Epithelial cell of proximal tubule (primary cell): ENCODE measurements around the gene SPRY1. TPM values are rescaled to one million over a fixed set of nuclear protein-coding genes. Genes with fewer than 3 reads are reported as not detected.

ENCODE experiments used
- DNase-seq: peaks from one replicate; pipeline ENCODE4 v3.0.0-alpha.2; 2011; ENCODE audit warnings: low read depth
- H3K4me3 ChIP-seq: 2 replicates; pipeline ENCODE4 v1.5.1; 2011; ENCODE audit warnings: low read depth, mild to moderate bottlenecking, low read length
- total RNA-seq: library from RNA; depleted of rRNA; stranded (reverse); fragments of >200 nt; gene quantifications from 2 replicates; pipeline ENCODE4 v1.2.3, GENCODE V29; 2015
- TF ChIP-seq, protein P1 (sequence below): conservative IDR thresholded peaks from 2 replicates; pipeline ENCODE4 v1.5.1; 2012; ENCODE audit warnings: low read depth, mild to moderate bottlenecking, low read length

The SPRY1 gene
- total RNA-seq, 1 donor from 2014 or later, result 14.8 TPM

DNA sequence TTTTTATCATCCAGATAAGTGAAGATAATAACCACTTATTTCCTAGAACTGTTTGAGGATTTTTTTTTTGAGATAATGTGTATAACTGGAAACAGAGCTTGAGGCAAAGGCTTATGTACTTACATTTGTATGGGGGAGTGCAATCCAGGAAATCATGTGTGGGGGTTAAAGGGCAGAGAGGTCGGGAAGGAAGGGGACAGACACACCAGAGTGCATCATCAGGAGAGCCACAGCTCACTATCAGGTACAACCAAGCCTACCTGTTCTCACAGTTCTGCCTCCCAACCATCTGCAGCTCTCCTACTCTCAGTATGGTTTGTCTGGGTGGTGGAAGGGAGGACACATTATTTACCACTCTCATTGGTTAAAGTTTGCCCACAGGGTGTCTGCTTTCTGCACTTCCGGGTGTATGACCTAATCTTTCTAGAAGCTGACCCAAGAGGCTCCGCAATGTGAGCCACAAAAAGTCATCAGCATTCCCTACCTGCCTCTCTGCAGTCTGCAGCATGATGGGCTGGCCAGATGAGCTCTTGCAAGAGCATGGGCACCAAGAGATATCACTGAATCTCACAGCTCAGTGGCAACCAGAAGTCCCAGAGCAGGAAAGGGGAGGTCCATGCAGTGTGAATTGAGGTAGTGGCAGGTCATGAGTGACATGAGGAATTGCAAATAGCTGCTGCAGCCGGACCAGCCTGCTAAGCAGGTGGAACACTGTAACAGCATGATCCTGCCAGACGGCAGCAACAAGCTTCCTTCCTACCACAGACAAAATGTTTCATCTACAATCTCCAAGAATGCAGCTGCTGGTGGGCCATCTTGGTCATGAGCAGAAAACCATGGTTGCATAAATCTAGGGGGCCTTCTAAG is 36.9 kb upstream of the SPRY1 start:
- TF ChIP-seq, protein P1, sequence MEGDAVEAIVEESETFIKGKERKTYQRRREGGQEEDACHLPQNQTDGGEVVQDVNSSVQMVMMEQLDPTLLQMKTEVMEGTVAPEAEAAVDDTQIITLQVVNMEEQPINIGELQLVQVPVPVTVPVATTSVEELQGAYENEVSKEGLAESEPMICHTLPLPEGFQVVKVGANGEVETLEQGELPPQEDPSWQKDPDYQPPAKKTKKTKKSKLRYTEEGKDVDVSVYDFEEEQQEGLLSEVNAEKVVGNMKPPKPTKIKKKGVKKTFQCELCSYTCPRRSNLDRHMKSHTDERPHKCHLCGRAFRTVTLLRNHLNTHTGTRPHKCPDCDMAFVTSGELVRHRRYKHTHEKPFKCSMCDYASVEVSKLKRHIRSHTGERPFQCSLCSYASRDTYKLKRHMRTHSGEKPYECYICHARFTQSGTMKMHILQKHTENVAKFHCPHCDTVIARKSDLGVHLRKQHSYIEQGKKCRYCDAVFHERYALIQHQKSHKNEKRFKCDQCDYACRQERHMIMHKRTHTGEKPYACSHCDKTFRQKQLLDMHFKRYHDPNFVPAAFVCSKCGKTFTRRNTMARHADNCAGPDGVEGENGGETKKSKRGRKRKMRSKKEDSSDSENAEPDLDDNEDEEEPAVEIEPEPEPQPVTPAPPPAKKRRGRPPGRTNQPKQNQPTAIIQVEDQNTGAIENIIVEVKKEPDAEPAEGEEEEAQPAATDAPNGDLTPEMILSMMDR, result no peak
- DNase-seq, result no peak
- H3K4me3 ChIP-seq, result no peak overlapping the region

DNA sequence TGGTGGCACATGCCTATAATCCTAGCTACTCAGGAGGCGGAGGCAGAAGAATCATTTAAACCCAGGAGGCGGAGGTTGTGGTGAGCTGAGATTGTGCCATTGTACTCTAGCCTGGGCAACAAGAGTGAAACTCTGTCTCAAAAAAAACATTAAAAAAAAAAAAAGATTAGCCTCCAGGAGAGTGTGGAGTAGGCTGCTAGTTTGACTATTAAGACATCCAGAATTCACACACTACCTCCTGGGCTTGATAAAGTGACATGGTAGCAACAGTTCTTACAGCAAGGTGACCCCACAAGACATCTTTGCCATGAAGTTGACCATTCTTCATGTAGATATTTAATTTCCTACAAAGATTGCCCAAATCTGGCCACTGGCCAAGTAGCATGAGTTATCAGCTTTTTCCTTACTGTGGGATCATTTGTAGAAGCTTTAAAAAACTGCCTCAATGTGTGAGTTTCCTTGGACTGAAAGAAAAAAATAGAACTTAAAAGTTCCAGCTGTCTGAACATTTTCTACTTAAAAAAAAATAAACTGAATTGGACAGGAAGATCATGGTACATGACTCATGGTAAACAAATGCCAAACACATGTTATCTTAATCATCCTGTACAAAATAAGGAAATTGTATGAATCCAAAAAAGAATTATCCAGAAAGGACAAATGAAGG is 35.3 kb upstream of the SPRY1 start:
- DNase-seq, result no peak
- TF ChIP-seq, protein P1, result no peak

DNA sequence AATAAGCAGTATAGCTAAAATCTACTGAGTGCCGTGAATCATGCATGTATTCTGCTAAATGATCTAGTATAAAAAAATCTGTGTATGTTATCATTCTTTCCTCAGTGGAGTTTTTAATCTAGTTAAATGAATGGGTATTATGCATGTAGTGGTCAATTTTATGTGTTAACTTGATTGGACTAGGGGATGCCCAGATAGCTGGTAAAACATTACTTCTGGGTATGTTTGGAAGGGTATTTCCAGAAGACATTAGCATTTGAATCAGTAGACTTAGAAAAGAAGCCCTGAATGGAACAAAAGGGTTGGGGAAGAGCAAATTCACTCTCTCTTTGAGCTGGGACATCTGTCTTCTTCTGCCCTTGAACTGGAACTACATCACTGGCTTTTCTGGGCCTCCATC is 34.5 kb upstream of the SPRY1 start:
- H3K4me3 ChIP-seq, result no peak overlapping the region
- TF ChIP-seq, protein P1, result no peak
- DNase-seq, result no peak

More for the DNA sequence above, 35.3 kb upstream of the SPRY1 start:
- no peak overlapping the region for H3K4me3 ChIP-seq

DNA sequence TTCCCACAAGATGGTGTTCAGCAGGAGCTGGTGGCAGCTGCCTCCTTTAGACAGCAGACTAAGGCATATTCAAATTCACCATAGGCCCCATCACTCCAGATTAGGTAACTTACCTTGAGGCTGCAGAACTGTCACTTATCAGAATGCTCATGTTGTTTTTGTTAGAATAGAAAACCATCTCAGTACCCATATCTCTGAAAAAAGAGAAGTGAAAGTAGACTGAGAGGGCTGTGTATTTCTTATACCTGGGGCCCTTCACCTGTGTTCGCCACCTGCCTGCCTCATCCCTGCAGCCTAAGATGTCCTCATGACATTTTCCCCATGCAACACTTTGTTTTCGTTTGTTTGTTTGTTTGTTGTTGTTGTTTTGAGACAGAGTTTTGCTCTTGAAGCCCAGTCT is 32.9 kb upstream of the SPRY1 start:
- no peak for DNase-seq
- TF ChIP-seq, protein P1, result no peak
- no peak overlapping the region for H3K4me3 ChIP-seq

DNA sequence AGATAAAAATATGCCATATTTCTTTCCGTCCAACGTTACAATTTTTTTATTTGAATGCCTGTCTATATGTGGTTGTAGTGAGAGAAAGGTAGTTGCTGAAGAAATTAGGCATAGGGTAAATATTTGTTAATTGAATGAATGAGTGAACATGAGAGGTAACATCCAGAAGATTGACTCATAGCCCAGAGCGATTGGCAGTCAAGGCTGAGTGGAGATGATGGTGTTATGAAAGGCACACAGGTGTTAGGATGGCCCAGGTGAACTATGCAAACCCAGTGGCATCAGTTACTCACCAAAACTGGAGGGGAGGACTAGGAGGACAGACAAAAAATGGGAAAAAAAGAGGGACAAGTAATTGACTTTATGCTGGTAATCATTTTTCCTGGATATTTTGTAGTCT is 31.7 kb upstream of the SPRY1 start:
- H3K4me3 ChIP-seq, result no peak overlapping the region
- no peak for DNase-seq
- TF ChIP-seq, protein P1, result no peak

DNA sequence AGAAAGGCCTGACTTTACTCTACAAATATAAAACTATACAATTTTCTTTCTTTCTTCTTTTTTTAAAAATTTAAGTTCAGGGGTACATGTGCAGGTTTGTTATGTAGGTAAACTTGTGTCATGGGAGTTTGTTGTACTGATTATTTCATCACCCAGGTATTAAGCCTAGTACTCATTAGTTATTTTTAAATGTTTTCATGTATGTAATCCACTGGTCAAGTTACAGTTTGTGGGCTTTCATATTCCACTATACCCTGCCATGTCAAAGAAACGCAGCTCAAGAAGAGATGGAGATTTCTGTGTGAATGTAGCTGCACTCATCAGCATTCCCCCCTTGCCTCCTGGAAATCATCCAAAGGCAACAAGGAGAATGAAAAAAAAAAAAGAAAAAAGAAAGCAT is 31.2 kb upstream of the SPRY1 start:
- H3K4me3 ChIP-seq, result no peak overlapping the region
- no peak for DNase-seq
- TF ChIP-seq, protein P1, result no peak
